22Rv1 (cell line): Measurements from ENCODE around the gene STAG2.

Source experiments
- CTCF ChIP-seq: fragments of 450-650 bp; IDR thresholded peaks from 2 replicates; pipeline ENCODE4 v1.5.1; 2017; ENCODE audit warnings: mild to moderate bottlenecking
- ZFX ChIP-seq: fragments of 450-650 bp; IDR thresholded peaks from 2 replicates; pipeline ENCODE4 v1.6.1; 2017; ENCODE audit warnings: antibody characterized with exemption, borderline replicate concordance

GRCh38 chrX:123990602-123991001 is 29.1 kb downstream of the STAG2 start:
- TF ChIP-seq CTCF (no peak), ZFX (no peak)
